ENCODE measurements around the gene TUBA1C.
A peak's percentile ranks its signal among the peaks of the same experiment; 100 is the strongest.
"Not testable (repeated sequence)": the region's sequence is repeated elsewhere in the genome, so short reads cannot be mapped to it uniquely, and the experiment has no call there.

TUBA1C gene

GRCh38 chr12:49314811-49315210 lies 49.9 kb downstream of the TUBA1C start:
- no peaks in the 10 kb centered on the region for H4K20me1 ChIP-seq (ENCODE audit: control insufficient read depth, insufficient read depth, low read depth, low read length)
- no peaks in the 10 kb centered on the region for H3F3A ChIP-seq (ENCODE audit: control insufficient read depth, insufficient read depth)
- no peaks in the 10 kb centered on the region for H3K9me2 ChIP-seq (replicated peaks; ENCODE audit: control insufficient read depth, low read length)
- no peaks in the 10 kb centered on the region for H3K79me2 ChIP-seq (ENCODE audit: control insufficient read depth, low read length)
- TF ChIP-seq CTCF (IDR thresholded peaks at IDR 0.05; ENCODE audit: low read depth, low read length, poor library complexity, severe bottlenecking): no peak
- TF ChIP-seq EZH2phosphoT487 (IDR thresholded peaks at IDR 0.05; ENCODE audit: borderline replicate concordance, low read length): no peak
- H3K27ac ChIP-seq (ENCODE audit: low read depth, low read length): no peak overlapping the region
- no peak overlapping the region for H3K4me2 ChIP-seq (ENCODE audit: low read length)
- no peaks in the 10 kb centered on the region for H3K9me3 ChIP-seq (ENCODE audit: control insufficient read depth, insufficient read depth, low read length)
- no peaks in the 10 kb centered on the region for H3K4me1 ChIP-seq (ENCODE audit: control insufficient read depth, low read length)
- H3K27me3 ChIP-seq (ENCODE audit: control insufficient read depth, low read length): no peaks in the 10 kb centered on the region
- H3K36me3 ChIP-seq (ENCODE audit: control insufficient read depth, low read length): no peaks in the 10 kb centered on the region
- no peak overlapping the region for H3K4me3 ChIP-seq (ENCODE audit: low read length)

- H3K27me3 ChIP-seq (ENCODE audit: control insufficient read depth, low read length); H3K9me3 ChIP-seq (ENCODE audit: control insufficient read depth, insufficient read depth, low read length); H3K4me3 ChIP-seq (ENCODE audit: low read length); H3F3A ChIP-seq (ENCODE audit: control insufficient read depth, insufficient read depth); H3K27ac ChIP-seq (ENCODE audit: low read depth, low read length); H3K9me2 ChIP-seq (replicated peaks; ENCODE audit: control insufficient read depth, low read length); H3K4me1 ChIP-seq (ENCODE audit: control insufficient read depth, low read length); H3K36me3 ChIP-seq (ENCODE audit: control insufficient read depth, low read length); H3K4me2 ChIP-seq (ENCODE audit: low read length); H4K20me1 ChIP-seq (ENCODE audit: control insufficient read depth, insufficient read depth, low read depth, low read length); H3K79me2 ChIP-seq (ENCODE audit: control insufficient read depth, low read length): not testable (repeated sequence)
These were observed 52.2 kb downstream of the TUBA1C start for GRCh38 chr12:49317118-49317517.

- not testable (repeated sequence) for H3K27ac ChIP-seq (ENCODE audit: low read depth, low read length); H3K9me3 ChIP-seq (ENCODE audit: control insufficient read depth, insufficient read depth, low read length); H3F3A ChIP-seq (ENCODE audit: control insufficient read depth, insufficient read depth); H3K4me3 ChIP-seq (ENCODE audit: low read length); H4K20me1 ChIP-seq (ENCODE audit: control insufficient read depth, insufficient read depth, low read depth, low read length); H3K27me3 ChIP-seq (ENCODE audit: control insufficient read depth, low read length); H3K4me2 ChIP-seq (ENCODE audit: low read length); H3K9me2 ChIP-seq (replicated peaks; ENCODE audit: control insufficient read depth, low read length)
- H3K79me2 ChIP-seq (ENCODE audit: control insufficient read depth, low read length): peaks cover 20% of the 10 kb centered on the region
- peaks cover 20% of the 10 kb centered on the region for H3K4me1 ChIP-seq (ENCODE audit: control insufficient read depth, low read length)
- H3K36me3 ChIP-seq (ENCODE audit: control insufficient read depth, low read length): peaks cover 22% of the 10 kb centered on the region
These were observed 55.7 kb downstream of the TUBA1C start for GRCh38 chr12:49320411-49321103.

- H3K27ac ChIP-seq (ENCODE audit: low read depth, low read length): peak overlapping the region; percentile 19; the same call in 1 of the 2 replicates
- no peaks in the 10 kb centered on the region for H4K20me1 ChIP-seq (ENCODE audit: control insufficient read depth, insufficient read depth, low read depth, low read length)
- peaks cover 40% of the 10 kb centered on the region for H3K36me3 ChIP-seq (ENCODE audit: control insufficient read depth, low read length)
- H3K4me1 ChIP-seq (ENCODE audit: control insufficient read depth, low read length): peaks cover 20% of the 10 kb centered on the region
- no peaks in the 10 kb centered on the region for H3F3A ChIP-seq (ENCODE audit: control insufficient read depth, insufficient read depth)
- H3K4me2 ChIP-seq (ENCODE audit: low read length): peak overlapping the region; percentile 78
- H3K4me3 ChIP-seq (ENCODE audit: low read length): peak overlapping the region; percentile 87
- peaks cover 23% of the 10 kb centered on the region for H3K79me2 ChIP-seq (ENCODE audit: control insufficient read depth, low read length)
- no peaks in the 10 kb centered on the region for H3K9me3 ChIP-seq (ENCODE audit: control insufficient read depth, insufficient read depth, low read length)
- no peaks in the 10 kb centered on the region for H3K9me2 ChIP-seq (replicated peaks; ENCODE audit: control insufficient read depth, low read length)
- TF ChIP-seq EZH2phosphoT487 (IDR thresholded peaks at IDR 0.05; ENCODE audit: borderline replicate concordance, low read length): no peak
- H3K27me3 ChIP-seq (ENCODE audit: control insufficient read depth, low read length): no peaks in the 10 kb centered on the region
These were observed 57.5 kb downstream of the TUBA1C start for GRCh38 chr12:49322367-49322707.
